HG02571 (cell line): ENCODE data around the gene CHCHD4.
"Not testable (repeated sequence)": the region's sequence is repeated elsewhere in the genome, so short reads cannot be mapped to it uniquely, and the experiment has no call there.

ENCODE experiments used
- ATAC-seq: cut with Tn5 transposase; IDR thresholded peaks from one replicate; pipeline ENCODE4 v1.9.1; 2021; ENCODE audit warnings: mild to moderate bottlenecking, moderate library complexity; ENCODE audit not compliant: unreplicated experiment

Gene CHCHD4

DNA sequence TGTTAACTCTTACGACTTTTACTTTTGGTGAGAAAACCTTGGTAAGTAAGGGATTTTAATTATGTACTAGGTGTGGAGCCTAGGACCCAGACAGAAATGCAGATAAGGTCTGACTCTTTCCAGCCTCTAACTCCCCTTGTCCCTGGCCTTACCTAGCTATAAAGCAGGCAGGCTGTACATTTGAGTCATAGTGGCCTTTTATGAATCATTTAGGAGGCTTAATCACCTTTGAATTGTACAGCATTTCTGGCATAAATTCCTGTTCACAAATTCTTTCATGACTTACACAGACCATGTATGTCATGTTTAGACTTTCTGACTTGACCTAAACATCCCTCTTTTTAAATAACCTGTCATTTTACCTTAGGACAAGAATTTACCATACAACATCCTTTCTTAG, 47.4 kb downstream of the CHCHD4 start:
- no peak for ATAC-seq

GRCh38 chr3:14075233-14075632, 49.4 kb downstream of the CHCHD4 start:
- ATAC-seq: not testable (repeated sequence)

DNA sequence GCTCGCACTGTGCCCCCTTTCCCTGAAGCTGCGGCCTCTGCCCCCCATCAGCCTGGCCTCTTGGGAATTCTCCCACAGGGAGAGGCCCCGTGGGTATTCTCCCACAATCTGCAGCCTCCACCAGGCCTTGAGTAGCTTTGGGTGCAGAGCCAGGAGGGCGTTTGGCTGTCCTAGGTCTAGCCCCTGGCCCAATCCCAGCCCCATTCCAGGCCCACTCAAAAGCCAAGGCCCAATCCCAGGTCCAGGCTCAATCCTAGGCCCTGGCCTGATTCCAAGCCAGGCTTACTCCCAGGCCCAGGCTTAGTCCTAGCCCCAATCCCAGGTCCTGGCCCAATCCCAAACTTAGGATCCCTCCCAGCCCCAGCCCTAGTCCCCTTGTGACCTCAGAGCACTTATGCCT, 59.8 kb downstream of the CHCHD4 start:
- ATAC-seq: no peak

DNA sequence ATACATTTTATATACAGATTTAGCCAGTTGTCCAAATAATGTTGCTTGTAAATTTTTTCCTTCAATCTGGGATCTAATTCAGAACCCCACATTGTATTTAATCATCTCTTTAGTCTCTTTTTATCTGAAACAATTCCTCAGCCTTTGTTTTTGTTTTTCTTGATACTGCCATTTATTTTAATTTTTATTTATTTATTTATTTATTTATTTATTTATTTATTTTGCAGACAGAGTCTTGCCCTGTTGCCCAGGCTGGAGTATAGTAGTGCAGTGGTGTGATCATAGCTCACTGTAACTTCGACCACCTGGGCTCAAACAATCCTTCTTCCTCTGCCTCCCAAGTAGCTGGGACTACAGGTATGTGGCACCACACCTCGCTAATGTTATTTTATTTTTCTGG, 61.5 kb downstream of the CHCHD4 start:
- ATAC-seq: no peak
